22Rv1 (cell line): ENCODE data around the gene PKP4.

Experiments
- CTCF ChIP-seq: fragments of 450-650 bp; IDR thresholded peaks from 2 replicates; pipeline ENCODE4 v1.5.1; 2017; ENCODE audit warnings: mild to moderate bottlenecking
- ZFX ChIP-seq: fragments of 450-650 bp; IDR thresholded peaks from 2 replicates; pipeline ENCODE4 v1.6.1; 2017; ENCODE audit warnings: antibody characterized with exemption, borderline replicate concordance

DNA sequence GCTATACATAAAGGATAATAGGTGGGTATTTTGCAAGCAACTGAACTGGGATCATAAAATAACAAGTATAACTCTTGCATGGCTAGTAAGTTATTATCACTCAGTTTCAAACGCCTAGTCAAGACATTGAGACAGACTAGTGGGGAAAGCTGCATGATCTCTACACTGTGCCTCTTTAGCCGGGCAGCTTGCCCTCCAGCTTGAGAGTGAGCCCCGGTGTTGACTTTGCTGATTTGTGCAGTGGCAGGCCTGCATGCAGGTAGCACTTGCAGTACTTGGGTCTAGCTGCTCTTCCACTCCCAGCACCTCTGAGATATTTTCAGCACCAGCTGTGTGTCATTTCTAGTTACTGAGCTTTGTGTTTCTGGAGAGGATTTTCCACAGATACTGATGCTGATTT, 219.5 kb downstream of the PKP4 start:
- TF ChIP-seq CTCF: no peak
- no peak for TF ChIP-seq ZFX
